ENCODE measurements around the gene DMRT1. TPM values are rescaled to one million over a fixed set of nuclear protein-coding genes. Genes with fewer than 3 reads are reported as not detected.

DMRT1 gene
- total RNA-seq, 6 donors from 2014 or later = not detected

- peaks cover 0 to 14% (median 0%) of the 10 kb centered on the region in 4 donors for H3K4me1 ChIP-seq
- no peaks in the 10 kb centered on the region for H3K9me3 ChIP-seq
- H3K4me3 ChIP-seq = no peak overlapping the region
- ATAC-seq (ENCODE audit: low FRiP score in 2 of 2) = no peak
- no peak overlapping the region for H3K27ac ChIP-seq
- H3K27me3 ChIP-seq = peaks cover 1 to 32% (median 15%) of the 10 kb centered on the region in 4 donors
- DNase-seq = no peak
- no peak for TF ChIP-seq EP300 (IDR thresholded peaks at IDR 0.05)
- no peak for TF ChIP-seq CTCF (IDR thresholded peaks at IDR 0.05)
- no peak for TF ChIP-seq POLR2A (IDR thresholded peaks at IDR 0.05)
- TF ChIP-seq POLR2AphosphoS5 (IDR thresholded peaks at IDR 0.05) = no peak
- 27 to 29% methylated on average over 4 of the region's 4 CpGs for WGBS, 2 donors
- no peaks in the 10 kb centered on the region for H3K36me3 ChIP-seq
Measured at GRCh38 chr9:965497-965896, 124.0 kb downstream of the DMRT1 start.

- Histone ChIP-seq H3K27me3 (peaks cover 1 to 46% (median 28%) of the 10 kb centered on the region in 4 donors), H3K36me3 (no peaks in the 10 kb centered on the region), H3K27ac (no peak overlapping the region), H3K9me3 (no peaks in the 10 kb centered on the region), H3K4me3 (no peak overlapping the region), H3K4me1 (peaks cover 6 to 28% (median 8%) of the 10 kb centered on the region in 4 donors)
- no peak for ATAC-seq (ENCODE audit: low FRiP score in 2 of 2)
- DNase-seq = no peak
- TF ChIP-seq POLR2A (IDR thresholded peaks at IDR 0.05) (no peak), EP300 (IDR thresholded peaks at IDR 0.05) (no peak), CTCF (IDR thresholded peaks at IDR 0.05) (no peak), POLR2AphosphoS5 (IDR thresholded peaks at IDR 0.05) (no peak)
- WGBS, 2 donors = 11 to 12% methylated on average over 3 of the region's 3 CpGs
Measured at GRCh38 chr9:966870-967269, 125.4 kb downstream of the DMRT1 start.

GRCh38 chr9:967436-967835 is 125.9 kb downstream of the DMRT1 start:
- Histone ChIP-seq H3K27ac (no peak overlapping the region), H3K4me3 (no peak overlapping the region), H3K4me1 (peaks cover 12 to 33% (median 14%) of the 10 kb centered on the region in 4 donors), H3K27me3 (peaks cover 1 to 51% (median 30%) of the 10 kb centered on the region in 4 donors), H3K36me3 (no peaks in the 10 kb centered on the region), H3K9me3 (no peaks in the 10 kb centered on the region)
- DNase-seq = no peak
- no peak for TF ChIP-seq CTCF (IDR thresholded peaks at IDR 0.05)
- no peak for TF ChIP-seq POLR2A (IDR thresholded peaks at IDR 0.05)
- WGBS, 2 donors = 13 to 15% methylated on average over 6 of the region's 6 CpGs
- ATAC-seq (ENCODE audit: low FRiP score in 2 of 2) = no peak

GRCh38 chr9:967903-968641 is 126.6 kb downstream of the DMRT1 start:
- no peak overlapping the region for H3K27ac ChIP-seq
- H3K36me3 ChIP-seq = no peaks in the 10 kb centered on the region
- no peak overlapping the region for H3K4me3 ChIP-seq
- DNase-seq = no peak
- no peak for ATAC-seq (ENCODE audit: low FRiP score in 2 of 2)
- peaks cover 1 to 58% (median 35%) of the 10 kb centered on the region in 4 donors for H3K27me3 ChIP-seq
- peaks cover 19 to 39% (median 21%) of the 10 kb centered on the region in 4 donors for H3K4me1 ChIP-seq
- no peaks in the 10 kb centered on the region for H3K9me3 ChIP-seq
- 11 to 15% methylated on average over 14 to 15 of the region's 15 CpGs for WGBS, 2 donors
- TF ChIP-seq EP300 (IDR thresholded peaks at IDR 0.05) (no peak), CTCF (IDR thresholded peaks at IDR 0.05) (no peak), POLR2AphosphoS5 (IDR thresholded peaks at IDR 0.05) (no peak), POLR2A (IDR thresholded peaks at IDR 0.05) (no peak)

All from upper lobe of left lung (tissue), 6 donors.